Chondrocyte (in vitro differentiated cells): ENCODE measurements around the gene TLK2. TPM values are rescaled to one million over a fixed set of nuclear protein-coding genes. Genes with fewer than 3 reads are reported as not detected.
A peak's percentile ranks its signal among the peaks of the same experiment; 100 is the strongest.

ENCODE experiments used
- DNase-seq: peaks from one replicate; pipeline ENCODE4 v3.0.0; 2021; ENCODE audit warnings: mixed read lengths, low spot score
- H3K27ac Mint-ChIP-seq: one replicate; pipeline ENCODE4 v1.8.0; 2021; ENCODE audit warnings: mild to moderate bottlenecking, moderate library complexity, mixed read lengths; ENCODE audit not compliant: unreplicated experiment
- H3K27me3 Mint-ChIP-seq: 2 replicates; pipeline ENCODE4 v1.8.0; 2021; ENCODE audit warnings: low read depth, mixed read lengths
- H3K36me3 Mint-ChIP-seq: 2 replicates; pipeline ENCODE4 v1.8.0; 2021; ENCODE audit warnings: low read depth, mixed read lengths
- H3K4me1 Mint-ChIP-seq: 2 replicates; pipeline ENCODE4 v1.8.0; 2021; ENCODE audit warnings: low read depth, mild to moderate bottlenecking, mixed read lengths
- H3K4me3 Mint-ChIP-seq: one replicate; pipeline ENCODE4 v1.8.0; 2021; ENCODE audit warnings: mild to moderate bottlenecking, moderate library complexity, mixed read lengths; ENCODE audit not compliant: unreplicated experiment
- H3K9me3 Mint-ChIP-seq: 2 replicates; pipeline ENCODE4 v1.8.0; 2021; ENCODE audit warnings: low read depth, mixed read lengths
- total RNA-seq: library from RNA; stranded (reverse); gene quantifications from 3 replicates; pipeline ENCODE4 v1.2.1, GENCODE V29; 2021
- TF ChIP-seq, protein P1 (sequence below): fragments of 200-600 bp; sonication (generic); IDR thresholded peaks from 2 replicates; pipeline ENCODE4 v1.5.0; 2021; ENCODE audit warnings: antibody characterized with exemption, mild to moderate bottlenecking, moderate library complexity

Gene TLK2
- total RNA-seq, 1 donor from 2014 or later, result 35.5 TPM

DNA sequence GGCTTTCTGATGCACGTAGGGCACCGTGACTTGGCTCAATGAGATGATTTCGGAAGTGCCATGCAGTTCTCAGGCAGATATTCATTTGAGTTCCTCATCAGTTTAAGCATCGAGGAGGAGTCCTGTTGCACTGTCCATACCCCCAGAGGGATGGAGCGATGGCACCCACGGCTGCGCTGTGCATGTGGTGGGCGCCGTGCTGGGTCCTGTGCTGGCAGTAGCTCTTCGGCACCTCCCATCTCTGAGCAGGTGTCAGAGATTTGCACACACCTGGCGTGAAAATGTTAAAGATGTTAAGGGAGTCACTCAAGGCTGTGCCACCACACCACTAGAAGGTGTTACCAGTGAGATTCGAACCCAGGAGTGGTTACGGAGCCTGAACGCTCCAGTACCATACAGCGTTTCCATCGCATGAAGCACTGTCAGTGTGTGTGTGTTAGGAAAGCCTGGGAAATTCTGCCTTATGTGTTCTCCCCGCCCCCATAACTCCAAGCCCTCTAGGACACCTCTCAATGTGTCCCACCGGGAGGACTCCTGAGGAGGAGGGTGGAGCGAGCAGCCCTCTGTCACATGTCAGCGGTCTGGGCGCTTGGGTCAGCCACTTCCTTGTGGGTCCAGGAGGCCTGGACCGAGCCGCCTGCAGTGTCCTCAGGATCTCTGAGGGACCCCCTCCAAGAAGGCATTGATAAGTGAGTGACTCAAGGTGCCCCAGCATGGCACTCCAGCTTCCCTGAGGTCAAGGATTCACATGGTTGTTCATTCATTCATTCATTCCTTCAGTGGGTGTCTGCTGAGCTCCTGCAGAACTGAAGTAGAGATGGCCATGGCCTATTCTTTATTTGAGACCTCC is 152.7 kb downstream of the TLK2 start:
- peak overlapping the region; percentile 99 for H3K4me3 Mint-ChIP-seq
- peaks cover 9% of the 10 kb centered on the region for H3K36me3 Mint-ChIP-seq
- H3K4me1 Mint-ChIP-seq, result peaks cover 69% of the 10 kb centered on the region

DNA sequence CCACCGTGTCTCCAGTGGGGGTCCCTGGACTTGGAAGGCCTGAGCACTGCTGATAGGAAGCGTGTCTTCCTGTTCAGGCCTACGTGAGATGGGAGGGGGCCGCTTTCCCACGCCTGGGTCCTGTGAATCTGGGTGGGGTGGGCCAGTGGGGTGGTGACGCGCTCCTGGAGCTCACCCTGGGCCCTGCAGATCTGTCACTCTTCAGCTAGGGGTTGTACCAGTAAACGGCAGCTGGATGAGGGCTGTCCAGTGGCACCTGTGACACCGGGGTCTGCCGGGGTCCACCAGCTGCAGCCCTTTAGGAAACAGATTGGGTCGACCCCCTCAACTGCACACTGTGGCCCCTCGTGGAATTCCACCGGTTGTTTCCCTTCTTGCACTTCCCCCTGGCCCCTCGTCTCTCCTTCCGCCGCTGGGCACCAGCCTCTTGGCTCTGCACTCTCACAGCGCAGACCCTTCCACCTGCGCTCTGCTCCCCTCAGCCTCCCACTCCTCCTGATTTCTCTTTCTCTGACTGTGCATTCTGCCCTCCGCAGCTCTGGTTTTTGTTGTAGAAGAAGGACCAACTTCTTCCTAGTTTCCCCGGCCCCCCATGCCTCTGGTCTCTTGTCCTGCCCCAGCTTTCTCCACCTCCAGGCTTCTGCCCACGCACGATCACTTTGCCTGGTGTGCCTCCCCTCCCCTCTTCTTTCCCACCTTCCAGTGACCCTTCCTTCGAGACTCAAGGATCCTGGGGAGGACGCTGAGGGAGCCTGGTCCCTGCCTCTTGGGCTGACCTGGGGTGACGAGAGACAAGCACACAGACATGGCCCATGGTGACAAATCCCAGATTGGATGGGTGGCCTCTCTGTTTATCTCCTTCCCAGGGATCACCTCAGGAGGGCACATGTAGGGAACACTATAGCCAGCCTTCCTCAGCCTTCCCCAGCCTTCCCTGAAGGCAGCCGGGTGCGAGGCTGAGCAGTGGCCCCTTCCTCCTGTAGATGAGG is 153.6 kb downstream of the TLK2 start:
- peak overlapping the region; percentile 98 for H3K27ac Mint-ChIP-seq

More for the DNA sequence above, 152.7 kb downstream of the TLK2 start:
- DNase-seq, result no peak
- no peaks in the 10 kb centered on the region for H3K27me3 Mint-ChIP-seq
- H3K9me3 Mint-ChIP-seq, result no peaks in the 10 kb centered on the region
- H3K27ac Mint-ChIP-seq, result peak overlapping the region; percentile 99
- TF ChIP-seq, protein P1, sequence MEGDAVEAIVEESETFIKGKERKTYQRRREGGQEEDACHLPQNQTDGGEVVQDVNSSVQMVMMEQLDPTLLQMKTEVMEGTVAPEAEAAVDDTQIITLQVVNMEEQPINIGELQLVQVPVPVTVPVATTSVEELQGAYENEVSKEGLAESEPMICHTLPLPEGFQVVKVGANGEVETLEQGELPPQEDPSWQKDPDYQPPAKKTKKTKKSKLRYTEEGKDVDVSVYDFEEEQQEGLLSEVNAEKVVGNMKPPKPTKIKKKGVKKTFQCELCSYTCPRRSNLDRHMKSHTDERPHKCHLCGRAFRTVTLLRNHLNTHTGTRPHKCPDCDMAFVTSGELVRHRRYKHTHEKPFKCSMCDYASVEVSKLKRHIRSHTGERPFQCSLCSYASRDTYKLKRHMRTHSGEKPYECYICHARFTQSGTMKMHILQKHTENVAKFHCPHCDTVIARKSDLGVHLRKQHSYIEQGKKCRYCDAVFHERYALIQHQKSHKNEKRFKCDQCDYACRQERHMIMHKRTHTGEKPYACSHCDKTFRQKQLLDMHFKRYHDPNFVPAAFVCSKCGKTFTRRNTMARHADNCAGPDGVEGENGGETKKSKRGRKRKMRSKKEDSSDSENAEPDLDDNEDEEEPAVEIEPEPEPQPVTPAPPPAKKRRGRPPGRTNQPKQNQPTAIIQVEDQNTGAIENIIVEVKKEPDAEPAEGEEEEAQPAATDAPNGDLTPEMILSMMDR, result no peak

DNA sequence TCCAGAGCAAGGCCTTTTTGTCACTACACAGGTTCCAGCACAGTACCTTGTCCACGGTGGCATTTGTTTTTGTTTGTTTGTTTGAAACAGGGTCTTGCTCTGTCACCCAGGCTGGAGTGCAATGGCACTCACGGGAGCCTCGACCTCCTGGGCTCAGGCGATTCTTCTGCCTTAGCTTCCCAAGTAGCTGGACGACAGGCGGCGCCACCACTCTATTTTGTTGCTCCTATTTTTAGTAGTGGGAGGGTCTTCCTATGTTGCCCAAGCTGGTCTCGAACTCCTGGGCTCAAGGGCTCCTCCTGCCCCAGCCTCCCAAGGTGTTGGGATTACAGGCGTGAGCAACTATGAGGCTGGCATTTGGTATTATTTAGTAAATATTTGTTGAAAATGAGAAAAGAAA is 159.2 kb downstream of the TLK2 start:
- Mint-ChIP-seq H3K4me3 (no peak overlapping the region), H3K9me3 (no peaks in the 10 kb centered on the region), H3K36me3 (peaks cover 12% of the 10 kb centered on the region), H3K27ac (peak overlapping the region; percentile 73), H3K27me3 (no peaks in the 10 kb centered on the region), H3K4me1 (peaks cover 54% of the 10 kb centered on the region)
- TF ChIP-seq, protein P1, result peak; percentile 47
- peak; percentile 57 for DNase-seq

More for the DNA sequence above, 153.6 kb downstream of the TLK2 start:
- H3K9me3 Mint-ChIP-seq, result no peaks in the 10 kb centered on the region
- H3K4me3 Mint-ChIP-seq, result peak overlapping the region; percentile 25
- DNase-seq, result no peak
- no peaks in the 10 kb centered on the region for H3K27me3 Mint-ChIP-seq
- H3K36me3 Mint-ChIP-seq, result peaks cover 7% of the 10 kb centered on the region
- H3K4me1 Mint-ChIP-seq, result peaks cover 64% of the 10 kb centered on the region
- TF ChIP-seq, protein P1, result no peak

DNA sequence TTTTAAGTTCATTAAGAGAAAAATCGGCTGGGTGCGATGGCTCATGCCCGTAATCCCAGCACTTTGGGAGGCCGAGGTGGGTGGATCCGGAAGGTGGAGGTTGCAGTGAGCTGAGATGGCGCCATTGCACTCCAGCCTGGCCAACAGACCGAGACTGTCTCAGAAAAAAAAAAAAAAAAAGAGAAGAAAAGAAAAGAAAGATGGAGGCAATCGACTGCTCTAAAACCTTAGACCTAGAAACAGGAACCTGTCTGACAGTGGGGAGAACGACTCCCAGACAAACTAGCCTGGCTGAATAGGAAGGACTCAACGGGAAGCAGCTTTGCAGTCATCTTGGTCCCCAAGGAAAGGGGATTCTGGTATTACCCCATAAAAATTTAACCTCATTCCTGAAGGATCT is 162.5 kb downstream of the TLK2 start:
- Mint-ChIP-seq H3K4me1 (peaks cover 42% of the 10 kb centered on the region), H3K36me3 (peaks cover 8% of the 10 kb centered on the region), H3K27ac (peak overlapping the region; percentile 32), H3K9me3 (no peaks in the 10 kb centered on the region), H3K27me3 (no peaks in the 10 kb centered on the region), H3K4me3 (no peak overlapping the region)
- TF ChIP-seq, protein P1, result no peak
- DNase-seq, result peak; percentile 18

DNA sequence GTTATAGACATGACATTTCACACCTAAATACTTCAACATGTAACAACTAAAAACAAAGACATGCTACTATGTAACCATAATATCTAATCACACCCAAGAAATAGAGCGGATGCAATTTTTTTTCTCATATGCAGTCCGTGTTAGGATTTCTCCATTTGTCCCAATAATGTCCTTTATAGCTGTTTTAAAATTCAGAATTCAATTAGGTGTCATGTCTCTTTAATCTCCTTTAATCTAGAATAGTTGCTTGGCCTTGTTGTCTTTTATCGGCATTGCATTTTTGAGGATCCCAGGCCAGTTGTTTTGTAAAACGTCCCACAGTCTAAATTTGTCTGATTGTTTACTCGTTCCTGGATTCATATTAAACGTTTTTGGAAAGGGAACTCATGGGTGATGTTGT is 163.3 kb downstream of the TLK2 start:
- H3K4me3 Mint-ChIP-seq, result no peak overlapping the region
- TF ChIP-seq, protein P1, result no peak
- peaks cover 42% of the 10 kb centered on the region for H3K4me1 Mint-ChIP-seq
- H3K36me3 Mint-ChIP-seq, result peaks cover 8% of the 10 kb centered on the region
- H3K27ac Mint-ChIP-seq, result no peak overlapping the region
- no peaks in the 10 kb centered on the region for H3K9me3 Mint-ChIP-seq
- H3K27me3 Mint-ChIP-seq, result no peaks in the 10 kb centered on the region
- no peak for DNase-seq
